Lower leg skin (tissue), 4 donors: Measurements from ENCODE around the gene CKM. TPM values are rescaled to one million over a fixed set of nuclear protein-coding genes. Genes with fewer than 3 reads are reported as not detected.
"Not testable (repeated sequence)": the region's sequence is repeated elsewhere in the genome, so short reads cannot be mapped to it uniquely, and the experiment has no call there.

ENCODE experiments used
- DNase-seq, 2 donors: peaks; one replicate each; pipeline ENCODE4 v3.0.0-alpha.2; 2019; ENCODE audit warnings: low spot score in 2 of 2
- H3K4me3 ChIP-seq: fragments of 200-600 bp; sonication (generic); 2 replicates; pipeline ENCODE4 v1.5.1; 2017; ENCODE audit warnings: mild to moderate bottlenecking, low read depth; ENCODE audit not compliant: poor library complexity, severe bottlenecking
- CTCF ChIP-seq, 3 donors: fragments of 450-650 bp; IDR thresholded peaks; one replicate each; pipeline ENCODE4 v1.5.1; 2016; ENCODE audit warnings: antibody characterized with exemption in 3 of 3, mild to moderate bottlenecking in 3 of 3, moderate library complexity in 2 of 3
- POLR2A ChIP-seq, 2 donors: fragments of 450-650 bp; IDR thresholded peaks; one replicate each; pipeline ENCODE4 v1.6.1; 2016 to 2017; ENCODE audit warnings: antibody characterized with exemption in 2 of 2, mild to moderate bottlenecking in 1 of 2, moderate library complexity in 1 of 2
- WGBS, 2 donors: methylation state at CpG; one replicate each; pipeline ENCODE4 v1.1.5; 2018; 5-methylcytosine and 5-hydroxymethylcytosine counted together
- intact Hi-C: fragments of 100-400 bp; cut with DNase I; formaldehyde crosslinking; loops from one replicate; pipeline ENCODE4 v1.15.0; 2023; ENCODE audit warnings: low total_unique reads
- total RNA-seq, 4 donors: library from RNA; depleted of rRNA; stranded (reverse); fragments of >200 nt; gene quantifications; one replicate each; pipeline ENCODE4 v1.1.0, GENCODE V29; 2016

The CKM gene
- total RNA-seq, 4 donors from 2014 or later = 0.13 to 2.9 (median 1.3) TPM; not detected in 1

- TF ChIP-seq CTCF (IDR thresholded peaks at IDR 0.05) (no peak), POLR2A (IDR thresholded peaks at IDR 0.05) (no peak)
- no peak for DNase-seq
- WGBS, 2 donors = 73 to 80% methylated on average over 7 of the region's 7 CpGs
- H3K4me3 ChIP-seq = no peak overlapping the region
- intact Hi-C loops = no loop called here
These were observed 46.4 kb downstream of the CKM start for GRCh38 chr19:45276284-45276687.

- intact Hi-C loops = no loop called here
- no peak overlapping the region for H3K4me3 ChIP-seq
- TF ChIP-seq CTCF (IDR thresholded peaks at IDR 0.05) (no peak), POLR2A (IDR thresholded peaks at IDR 0.05) (no peak)
- 72 to 77% methylated on average over 12 of the region's 12 CpGs for WGBS, 2 donors
- no peak for DNase-seq
These were observed 47.2 kb downstream of the CKM start for GRCh38 chr19:45275370-45275971.

- no peak overlapping the region for H3K4me3 ChIP-seq
- 86 to 88% methylated on average over 14 of the region's 14 CpGs for WGBS, 2 donors
- no peak for DNase-seq
- intact Hi-C loops = no loop called here
- no peak for TF ChIP-seq CTCF (IDR thresholded peaks at IDR 0.05)
- no peak for TF ChIP-seq POLR2A (IDR thresholded peaks at IDR 0.05)
These were observed 49.2 kb downstream of the CKM start for GRCh38 chr19:45273521-45273855.

- TF ChIP-seq POLR2A (IDR thresholded peaks at IDR 0.05) (no peak), CTCF (IDR thresholded peaks at IDR 0.05) (no peak)
- intact Hi-C loops = no loop called here
- WGBS, 2 donors = 75 to 80% methylated on average over 7 of the region's 7 CpGs
These were observed 51.0 kb downstream of the CKM start for GRCh38 chr19:45271735-45272108.

GRCh38 chr19:45271098-45271734 is 51.5 kb downstream of the CKM start:
- TF ChIP-seq CTCF (IDR thresholded peaks at IDR 0.05) (no peak), POLR2A (IDR thresholded peaks at IDR 0.05) (no peak)
- no peak for DNase-seq
- no peak overlapping the region for H3K4me3 ChIP-seq
- intact Hi-C loops = no loop called here
- WGBS, 2 donors = 88 to 89% methylated on average over 13 to 20 of the region's 21 CpGs

More at GRCh38 chr19:45271735-45272108, 51.0 kb downstream of the CKM start:
- no peak for DNase-seq
- no peak overlapping the region for H3K4me3 ChIP-seq

- intact Hi-C loops, H3K4me3 ChIP-seq, DNase-seq: not testable (repeated sequence)
- 93 to 96% methylated on average over 13 of the region's 13 CpGs for WGBS, 2 donors
These were observed 52.7 kb downstream of the CKM start for GRCh38 chr19:45269939-45270338.
